Liver (tissue), 9 donors: ENCODE results near the gene RBM33. TPM values are rescaled to one million over a fixed set of nuclear protein-coding genes. Genes with fewer than 3 reads are reported as not detected.

Experiments used
- DNase-seq: peaks from one replicate; pipeline ENCODE4 v3.0.0-alpha.2; 2017; ENCODE audit warnings: low spot score
- H3K27ac ChIP-seq, 2 donors: one replicate each; pipeline ENCODE4 v1.7.0; 2013; ENCODE audit warnings: inconsistent platforms in 2 of 2, low read length in 2 of 2, control low read depth in 1 of 2, low read depth in 1 of 2, mild to moderate bottlenecking in 1 of 2
- H3K27me3 ChIP-seq, 4 donors: one replicate each; pipeline versions ENCODE4 v1.6.1 to v1.7.0; 2013; ENCODE audit warnings: low read length in 3 of 4, inconsistent platforms in 1 of 4, mild to moderate bottlenecking in 1 of 4, moderate library complexity in 1 of 4; ENCODE audit not compliant: control insufficient read depth in 4 of 4, insufficient read depth in 4 of 4
- H3K36me3 ChIP-seq, 4 donors: one replicate each; pipeline versions ENCODE4 v1.6.1 to v1.7.0; 2013; ENCODE audit warnings: low read length in 3 of 4, mild to moderate bottlenecking in 3 of 4, low read depth in 1 of 4, moderate library complexity in 1 of 4; ENCODE audit not compliant: control insufficient read depth in 4 of 4, insufficient read depth in 3 of 4
- H3K4me1 ChIP-seq, 4 donors: one replicate each; pipeline versions ENCODE4 v1.6.1 to v1.7.0; 2013; ENCODE audit warnings: low read length in 3 of 4, mild to moderate bottlenecking in 3 of 4, moderate library complexity in 1 of 4; ENCODE audit not compliant: control insufficient read depth in 4 of 4, insufficient read depth in 4 of 4
- H3K4me3 ChIP-seq, 3 donors: one replicate each; pipeline versions ENCODE4 v1.6.1 to v1.7.0; 2013; ENCODE audit warnings: low read length in 3 of 3, control low read depth in 1 of 3, low read depth in 1 of 3, mild to moderate bottlenecking in 1 of 3
- H3K9ac ChIP-seq, 2 donors: one replicate each; pipeline ENCODE4 v1.7.0; 2013; ENCODE audit warnings: low read length in 2 of 2, mild to moderate bottlenecking in 2 of 2, moderate library complexity in 2 of 2, control low read depth in 1 of 2, low read depth in 1 of 2
- H3K9me3 ChIP-seq, 4 donors: one replicate each; pipeline versions ENCODE4 v1.6.1 to v1.7.0; 2013; ENCODE audit warnings: low read length in 3 of 4; ENCODE audit not compliant: control insufficient read depth in 4 of 4
- EGR1 ChIP-seq, 2 donors: IDR thresholded peaks; 2 replicates each; pipeline ENCODE4 v1.6.1; 2016 to 2018; ENCODE audit warnings: antibody characterized with exemption in 2 of 2, low read depth in 2 of 2
- FOXA1 ChIP-seq: IDR thresholded peaks from 2 replicates; pipeline ENCODE4 v1.6.1; 2016; ENCODE audit warnings: antibody characterized with exemption
- FOXA2 ChIP-seq: IDR thresholded peaks from 2 replicates; pipeline ENCODE4 v1.6.1; 2016; ENCODE audit warnings: antibody characterized with exemption
- HNF4A ChIP-seq, 2 donors: conservative IDR thresholded peaks; 2 replicates each; pipeline ENCODE4 v1.6.1; 2016; ENCODE audit warnings: antibody characterized with exemption in 2 of 2, mild to moderate bottlenecking in 2 of 2
- HNF4G ChIP-seq: IDR thresholded peaks from 2 replicates; pipeline ENCODE4 v1.6.1; 2016; ENCODE audit warnings: antibody characterized with exemption
- MAX ChIP-seq: IDR thresholded peaks from 2 replicates; pipeline ENCODE4 v1.6.1; 2016; ENCODE audit warnings: antibody characterized with exemption
- NR2F2 ChIP-seq: IDR thresholded peaks from 2 replicates; pipeline ENCODE4 v1.6.1; 2016; ENCODE audit warnings: antibody characterized with exemption
- SP1 ChIP-seq: IDR thresholded peaks from 2 replicates; pipeline ENCODE4 v1.6.1; 2018; ENCODE audit warnings: antibody characterized with exemption, mild to moderate bottlenecking
- TAF1 ChIP-seq: conservative IDR thresholded peaks from 2 replicates; pipeline ENCODE4 v1.6.1; 2016; ENCODE audit warnings: antibody characterized with exemption, mild to moderate bottlenecking
- YY1 ChIP-seq: IDR thresholded peaks from 2 replicates; pipeline ENCODE4 v1.6.1; 2016; ENCODE audit warnings: antibody characterized with exemption, mild to moderate bottlenecking
- WGBS: extraction: QIAGEN DNeasy Blood & Tissue Kit; methylation state at CpG from one replicate; pipeline ENCODE4 v1.1.7; 2013; 5-methylcytosine and 5-hydroxymethylcytosine counted together
- polyA plus RNA-seq, 2 donors: library from polyadenylated mRNA; stranded (reverse) in 1 of 2; unstranded in 1 of 2; fragments of 200-250 nt in 1 of 2; fragments of >200 nt in 1 of 2; fragmentation: Nextera tagmentation in 1 of 2; extraction: Ambion mirVana in 1 of 2; gene quantifications; one replicate each; pipeline versions ENCODE4 v1.2.1 to v1.2.3, GENCODE V29; 2013 to 2015
- total RNA-seq, 2 donors: library from RNA; depleted of rRNA; stranded (reverse); fragments of >200 nt; gene quantifications; one replicate each; pipeline ENCODE4 v1.2.3, GENCODE V29; 2014
- TF ChIP-seq, protein P1 (sequence below): IDR thresholded peaks from 2 replicates; pipeline ENCODE4 v1.6.1; 2016; ENCODE audit warnings: antibody characterized with exemption, mild to moderate bottlenecking
- TF ChIP-seq, protein P2 (sequence below): IDR thresholded peaks from 2 replicates; pipeline ENCODE4 v1.6.1; 2016; ENCODE audit warnings: antibody characterized with exemption
- donor health status: healthy.
- donor health status: healthy.
- donor health status: healthy.
- donor health status: healthy.
- donor health status: healthy.

The RBM33 gene
- total and polyA plus RNA-seq, 4 donors = 7.8 to 48.9 (median 28.2) TPM

DNA sequence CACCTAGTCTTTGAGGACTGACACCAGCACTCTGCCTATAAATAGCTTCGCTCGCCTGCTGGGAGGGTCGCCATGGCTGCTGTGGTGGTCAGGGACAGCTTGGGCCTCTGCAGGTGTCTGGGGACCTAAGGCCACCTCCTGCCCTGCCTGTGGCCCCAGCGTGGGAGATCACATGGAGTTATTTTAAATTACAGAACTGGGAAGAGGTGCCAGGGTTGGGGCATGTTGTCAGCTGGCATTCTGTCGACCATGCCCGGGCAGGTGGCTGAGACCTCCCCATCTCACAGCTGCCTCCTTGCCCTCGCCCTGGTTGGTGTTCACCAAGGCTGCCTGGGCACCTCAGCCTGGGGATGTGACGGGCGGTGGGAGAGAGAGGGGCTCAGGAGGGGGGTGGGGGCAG lies 149.7 kb downstream of the RBM33 start (continued):
- TF ChIP-seq, protein P1, sequence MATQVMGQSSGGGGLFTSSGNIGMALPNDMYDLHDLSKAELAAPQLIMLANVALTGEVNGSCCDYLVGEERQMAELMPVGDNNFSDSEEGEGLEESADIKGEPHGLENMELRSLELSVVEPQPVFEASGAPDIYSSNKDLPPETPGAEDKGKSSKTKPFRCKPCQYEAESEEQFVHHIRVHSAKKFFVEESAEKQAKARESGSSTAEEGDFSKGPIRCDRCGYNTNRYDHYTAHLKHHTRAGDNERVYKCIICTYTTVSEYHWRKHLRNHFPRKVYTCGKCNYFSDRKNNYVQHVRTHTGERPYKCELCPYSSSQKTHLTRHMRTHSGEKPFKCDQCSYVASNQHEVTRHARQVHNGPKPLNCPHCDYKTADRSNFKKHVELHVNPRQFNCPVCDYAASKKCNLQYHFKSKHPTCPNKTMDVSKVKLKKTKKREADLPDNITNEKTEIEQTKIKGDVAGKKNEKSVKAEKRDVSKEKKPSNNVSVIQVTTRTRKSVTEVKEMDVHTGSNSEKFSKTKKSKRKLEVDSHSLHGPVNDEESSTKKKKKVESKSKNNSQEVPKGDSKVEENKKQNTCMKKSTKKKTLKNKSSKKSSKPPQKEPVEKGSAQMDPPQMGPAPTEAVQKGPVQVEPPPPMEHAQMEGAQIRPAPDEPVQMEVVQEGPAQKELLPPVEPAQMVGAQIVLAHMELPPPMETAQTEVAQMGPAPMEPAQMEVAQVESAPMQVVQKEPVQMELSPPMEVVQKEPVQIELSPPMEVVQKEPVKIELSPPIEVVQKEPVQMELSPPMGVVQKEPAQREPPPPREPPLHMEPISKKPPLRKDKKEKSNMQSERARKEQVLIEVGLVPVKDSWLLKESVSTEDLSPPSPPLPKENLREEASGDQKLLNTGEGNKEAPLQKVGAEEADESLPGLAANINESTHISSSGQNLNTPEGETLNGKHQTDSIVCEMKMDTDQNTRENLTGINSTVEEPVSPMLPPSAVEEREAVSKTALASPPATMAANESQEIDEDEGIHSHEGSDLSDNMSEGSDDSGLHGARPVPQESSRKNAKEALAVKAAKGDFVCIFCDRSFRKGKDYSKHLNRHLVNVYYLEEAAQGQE = no peak
- TF ChIP-seq FOXA2 = no peak
- no peak for TF ChIP-seq NR2F2

GRCh38 chr7:155795401-155795800 lies 150.9 kb downstream of the RBM33 start:
- no peak for TF ChIP-seq FOXA1
- TF ChIP-seq MAX = no peak
- no peak for TF ChIP-seq TAF1
- no peak for TF ChIP-seq NR2F2
- TF ChIP-seq SP1 = no peak
- no peak for TF ChIP-seq HNF4A (conservative IDR thresholded peaks at IDR 0.05)
- no peak for TF ChIP-seq HNF4G
- TF ChIP-seq EGR1 (IDR thresholded peaks at IDR 0.05; ENCODE audit: low read depth in 2 of 2) = no peak
- TF ChIP-seq YY1 = no peak
- no peak for DNase-seq

GRCh38 chr7:155795951-155796350 lies 151.5 kb downstream of the RBM33 start:
- Histone ChIP-seq H3K4me3 (no peak overlapping the region), H3K27me3 (no peaks in the 10 kb centered on the region), H3K9me3 (no peaks in the 10 kb centered on the region), H3K4me1 (peaks cover 1 to 16% (median 7%) of the 10 kb centered on the region in 4 donors), H3K9ac (no peak overlapping the region), H3K27ac (no peak overlapping the region), H3K36me3 (no peaks in the 10 kb centered on the region)
- 90% methylated on average over 8 of the region's 8 CpGs for WGBS
- TF ChIP-seq EGR1 (IDR thresholded peaks at IDR 0.05; ENCODE audit: low read depth in 2 of 2) (no peak), FOXA1 (no peak), SP1 (no peak)
- TF ChIP-seq, protein P2, sequence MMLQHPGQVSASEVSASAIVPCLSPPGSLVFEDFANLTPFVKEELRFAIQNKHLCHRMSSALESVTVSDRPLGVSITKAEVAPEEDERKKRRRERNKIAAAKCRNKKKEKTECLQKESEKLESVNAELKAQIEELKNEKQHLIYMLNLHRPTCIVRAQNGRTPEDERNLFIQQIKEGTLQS = no peak
- no peak for DNase-seq

More at GRCh38 chr7:155795401-155795800, 150.9 kb downstream of the RBM33 start:
- no peaks in the 10 kb centered on the region for H3K36me3 ChIP-seq
- H3K4me1 ChIP-seq = peaks cover 1 to 14% (median 5%) of the 10 kb centered on the region in 4 donors
- WGBS = 91% methylated on average over 7 of the region's 7 CpGs
- H3K4me3 ChIP-seq = no peak overlapping the region
- no peak overlapping the region for H3K27ac ChIP-seq
- no peaks in the 10 kb centered on the region for H3K27me3 ChIP-seq
- H3K9ac ChIP-seq = no peak overlapping the region
- H3K9me3 ChIP-seq = no peaks in the 10 kb centered on the region
